ENCODE measurements around the gene VARS1.

The VARS1 gene

GRCh38 chr6:31761343-31761742, 34.2 kb downstream of the VARS1 start:
- H3K27ac ChIP-seq: no peak overlapping the region
- no peaks in the 10 kb centered on the region for H3K27me3 ChIP-seq
- no peaks in the 10 kb centered on the region for H3K9me3 ChIP-seq
- H3K4me1 ChIP-seq (ENCODE audit: control insufficient read depth in 1 of 2, insufficient read depth in 1 of 2, low read depth in 1 of 2, low read length in 1 of 2): no peaks in the 10 kb centered on the region
- H3K36me3 ChIP-seq: peaks cover 23% of the 10 kb centered on the region
- TF ChIP-seq CTCF (IDR thresholded peaks at IDR 0.05): no peak
- H3K4me3 ChIP-seq (ENCODE audit: low read depth in 1 of 2, low read length in 1 of 2): no peak overlapping the region

- no peaks in the 10 kb centered on the region for H3K27me3 ChIP-seq
- no peak overlapping the region for H3K27ac ChIP-seq
- no peak overlapping the region for H3K4me3 ChIP-seq (ENCODE audit: low read depth in 1 of 2, low read length in 1 of 2)
- no peak for TF ChIP-seq CTCF (IDR thresholded peaks at IDR 0.05)
- H3K4me1 ChIP-seq (ENCODE audit: control insufficient read depth in 1 of 2, insufficient read depth in 1 of 2, low read depth in 1 of 2, low read length in 1 of 2): no peaks in the 10 kb centered on the region
- peaks cover 23% of the 10 kb centered on the region for H3K36me3 ChIP-seq
- no peaks in the 10 kb centered on the region for H3K9me3 ChIP-seq
Observed at GRCh38 chr6:31760790-31761189, 34.8 kb downstream of the VARS1 start.

- no peaks in the 10 kb centered on the region for H3K9me3 ChIP-seq
- H3K4me1 ChIP-seq (ENCODE audit: control insufficient read depth in 1 of 2, insufficient read depth in 1 of 2, low read depth in 1 of 2, low read length in 1 of 2): no peaks in the 10 kb centered on the region
- H3K27me3 ChIP-seq: no peaks in the 10 kb centered on the region
- no peak overlapping the region for H3K4me3 ChIP-seq (ENCODE audit: low read depth in 1 of 2, low read length in 1 of 2)
- TF ChIP-seq CTCF (IDR thresholded peaks at IDR 0.05): no peak
- peaks cover 23% of the 10 kb centered on the region for H3K36me3 ChIP-seq
- H3K27ac ChIP-seq: no peak overlapping the region
Observed at GRCh38 chr6:31758281-31758680, 37.3 kb downstream of the VARS1 start.

GRCh38 chr6:31752739-31753319, 42.7 kb downstream of the VARS1 start:
- TF ChIP-seq CTCF (IDR thresholded peaks at IDR 0.05): no peak
- Histone ChIP-seq H3K9me3 (no peaks in the 10 kb centered on the region), H3K4me1 (ENCODE audit: control insufficient read depth in 1 of 2, insufficient read depth in 1 of 2, low read depth in 1 of 2, low read length in 1 of 2) (no peaks in the 10 kb centered on the region), H3K27me3 (no peaks in the 10 kb centered on the region), H3K4me3 (ENCODE audit: low read depth in 1 of 2, low read length in 1 of 2) (no peak overlapping the region), H3K36me3 (no peaks in the 10 kb centered on the region), H3K27ac (no peak overlapping the region)

- Histone ChIP-seq H3K36me3 (no peaks in the 10 kb centered on the region), H3K27ac (no peak overlapping the region), H3K27me3 (no peaks in the 10 kb centered on the region), H3K9me3 (no peaks in the 10 kb centered on the region), H3K4me3 (ENCODE audit: low read depth in 1 of 2, low read length in 1 of 2) (no peak overlapping the region), H3K4me1 (ENCODE audit: control insufficient read depth in 1 of 2, insufficient read depth in 1 of 2, low read depth in 1 of 2, low read length in 1 of 2) (no peaks in the 10 kb centered on the region)
- TF ChIP-seq CTCF (IDR thresholded peaks at IDR 0.05): no peak
Observed at GRCh38 chr6:31750411-31751022, 45.0 kb downstream of the VARS1 start.

All from neutrophil (primary cell).